Osteocyte (in vitro differentiated cells): ENCODE results near the gene CRACR2B. TPM values are rescaled to one million over a fixed set of nuclear protein-coding genes. Genes with fewer than 3 reads are reported as not detected.

ENCODE experiments used
- DNase-seq: peaks from one replicate; pipeline ENCODE4 v3.0.0; 2021; ENCODE audit warnings: mixed read lengths; ENCODE audit not compliant: unreplicated experiment; ENCODE audit errors: extremely low spot score
- H3K27ac Mint-ChIP-seq: one replicate; pipeline ENCODE4 v1.8.0; 2021; ENCODE audit warnings: mild to moderate bottlenecking, mixed read lengths; ENCODE audit not compliant: unreplicated experiment
- H3K27me3 Mint-ChIP-seq: one replicate; pipeline ENCODE4 v1.8.0; 2021; ENCODE audit warnings: mixed read lengths; ENCODE audit not compliant: unreplicated experiment
- H3K36me3 Mint-ChIP-seq: one replicate; pipeline ENCODE4 v1.8.0; 2021; ENCODE audit warnings: mixed read lengths; ENCODE audit not compliant: unreplicated experiment
- H3K4me1 Mint-ChIP-seq: one replicate; pipeline ENCODE4 v1.8.0; 2021; ENCODE audit warnings: mixed read lengths; ENCODE audit not compliant: unreplicated experiment
- H3K4me3 Mint-ChIP-seq: one replicate; pipeline ENCODE4 v1.8.0; 2021; ENCODE audit warnings: mild to moderate bottlenecking, moderate library complexity, mixed read lengths; ENCODE audit not compliant: unreplicated experiment
- H3K9me3 Mint-ChIP-seq: one replicate; pipeline ENCODE4 v1.8.0; 2021; ENCODE audit warnings: mixed read lengths; ENCODE audit not compliant: unreplicated experiment
- total RNA-seq: library from RNA; stranded (reverse); gene quantifications from 2 replicates; pipeline ENCODE4 v1.2.1, GENCODE V29; 2021
- TF ChIP-seq, protein P1 (sequence below): fragments of 200-600 bp; sonication (generic); IDR thresholded peaks from 2 replicates; pipeline ENCODE4 v1.5.0; 2021; ENCODE audit warnings: antibody characterized with exemption, mild to moderate bottlenecking, moderate library complexity

Gene CRACR2B
- total RNA-seq, 1 donor from 2014 or later, result 4.2 TPM

DNA sequence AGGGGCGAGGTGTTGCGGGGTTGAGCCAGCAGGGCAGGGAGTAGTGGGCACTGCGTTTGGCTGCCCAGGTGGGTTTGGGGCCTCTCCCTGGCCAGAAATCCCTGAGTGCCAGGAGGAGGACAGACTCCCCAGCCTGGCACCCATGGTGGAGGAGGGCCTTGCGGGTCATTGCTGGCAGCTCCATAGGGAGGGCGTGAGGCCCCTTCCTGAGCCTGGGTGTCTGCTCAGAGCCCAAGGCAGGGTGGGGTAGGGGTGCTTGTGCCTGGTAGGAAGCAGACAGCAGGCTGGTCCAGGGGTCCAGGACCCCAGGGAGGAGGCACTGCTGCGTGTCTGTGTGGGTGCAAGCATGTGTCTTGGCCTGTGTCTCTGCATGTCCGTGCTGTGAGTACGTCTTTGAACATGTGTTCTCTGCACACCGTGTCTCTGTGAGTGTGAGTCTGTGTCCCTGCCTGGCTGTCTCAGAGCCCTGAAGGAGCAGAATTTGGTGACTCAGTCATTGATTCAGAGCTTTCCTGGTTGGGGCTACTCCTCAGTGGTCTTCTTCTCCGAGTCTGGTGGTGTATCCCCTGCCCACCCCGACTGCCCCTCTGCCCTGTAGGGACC is 18.9 kb downstream of the CRACR2B start:
- TF ChIP-seq, protein P1, sequence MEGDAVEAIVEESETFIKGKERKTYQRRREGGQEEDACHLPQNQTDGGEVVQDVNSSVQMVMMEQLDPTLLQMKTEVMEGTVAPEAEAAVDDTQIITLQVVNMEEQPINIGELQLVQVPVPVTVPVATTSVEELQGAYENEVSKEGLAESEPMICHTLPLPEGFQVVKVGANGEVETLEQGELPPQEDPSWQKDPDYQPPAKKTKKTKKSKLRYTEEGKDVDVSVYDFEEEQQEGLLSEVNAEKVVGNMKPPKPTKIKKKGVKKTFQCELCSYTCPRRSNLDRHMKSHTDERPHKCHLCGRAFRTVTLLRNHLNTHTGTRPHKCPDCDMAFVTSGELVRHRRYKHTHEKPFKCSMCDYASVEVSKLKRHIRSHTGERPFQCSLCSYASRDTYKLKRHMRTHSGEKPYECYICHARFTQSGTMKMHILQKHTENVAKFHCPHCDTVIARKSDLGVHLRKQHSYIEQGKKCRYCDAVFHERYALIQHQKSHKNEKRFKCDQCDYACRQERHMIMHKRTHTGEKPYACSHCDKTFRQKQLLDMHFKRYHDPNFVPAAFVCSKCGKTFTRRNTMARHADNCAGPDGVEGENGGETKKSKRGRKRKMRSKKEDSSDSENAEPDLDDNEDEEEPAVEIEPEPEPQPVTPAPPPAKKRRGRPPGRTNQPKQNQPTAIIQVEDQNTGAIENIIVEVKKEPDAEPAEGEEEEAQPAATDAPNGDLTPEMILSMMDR, result no peak
- Mint-ChIP-seq H3K9me3 (no peaks in the 10 kb centered on the region), H3K4me1 (peaks cover 45% of the 10 kb centered on the region), H3K27ac (peak overlapping the region; percentile 96), H3K27me3 (no peaks in the 10 kb centered on the region), H3K36me3 (no peaks in the 10 kb centered on the region), H3K4me3 (peak overlapping the region; percentile 45)
- no peak for DNase-seq

DNA sequence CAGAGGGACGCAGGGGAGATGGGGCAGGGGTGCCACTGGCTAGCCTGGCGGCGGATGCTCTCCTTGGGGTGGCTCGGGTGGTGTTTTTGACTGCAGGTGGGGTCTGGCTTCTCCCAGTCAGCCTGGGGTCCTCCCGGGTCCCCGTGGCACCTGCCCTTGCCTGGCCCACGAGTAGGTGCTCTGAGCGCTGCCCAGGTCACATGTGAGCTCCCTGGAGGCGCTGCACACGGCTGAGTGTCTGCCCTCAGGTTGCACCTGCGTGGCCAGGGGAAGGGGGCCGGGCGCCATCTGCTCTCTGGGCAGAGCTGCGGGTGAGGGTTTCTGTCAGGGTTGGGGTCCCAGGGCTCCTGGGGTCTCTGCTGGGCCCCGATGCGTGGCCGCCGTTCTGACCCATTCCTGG is 20.2 kb downstream of the CRACR2B start:
- Mint-ChIP-seq H3K27ac (no peak overlapping the region), H3K27me3 (no peaks in the 10 kb centered on the region), H3K4me1 (peaks cover 50% of the 10 kb centered on the region), H3K4me3 (no peak overlapping the region), H3K9me3 (no peaks in the 10 kb centered on the region), H3K36me3 (no peaks in the 10 kb centered on the region)
- no peak for DNase-seq
- TF ChIP-seq, protein P1, result no peak

DNA sequence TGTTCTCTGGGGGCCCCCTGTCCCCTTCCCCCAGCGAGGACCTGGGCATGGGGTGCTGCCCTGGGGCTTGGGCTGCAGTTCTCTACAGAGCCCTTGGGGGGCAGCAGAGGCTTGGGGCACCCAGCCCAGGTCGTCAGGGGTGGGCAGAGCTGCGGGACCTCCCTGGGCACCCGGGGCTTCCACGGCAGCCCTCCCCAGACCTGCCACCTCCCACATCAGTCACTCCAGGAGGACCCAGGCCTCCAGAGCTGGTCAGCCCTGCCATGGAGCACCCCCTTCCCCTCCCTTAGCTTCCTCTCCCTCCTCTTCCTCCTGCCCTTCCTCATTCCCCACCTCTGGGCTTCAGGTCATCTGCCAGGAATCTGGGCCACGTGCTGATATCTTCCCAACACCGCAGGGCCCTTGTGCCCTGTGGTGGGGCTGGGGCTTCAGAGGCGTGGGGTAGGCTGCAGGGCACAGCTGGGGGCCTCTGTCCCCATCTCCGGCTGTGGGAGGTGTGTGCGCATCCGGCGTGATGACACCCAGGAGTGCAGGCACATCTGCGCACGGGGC is 20.7 kb downstream of the CRACR2B start:
- peak overlapping the region; percentile 38 for H3K4me3 Mint-ChIP-seq

DNA sequence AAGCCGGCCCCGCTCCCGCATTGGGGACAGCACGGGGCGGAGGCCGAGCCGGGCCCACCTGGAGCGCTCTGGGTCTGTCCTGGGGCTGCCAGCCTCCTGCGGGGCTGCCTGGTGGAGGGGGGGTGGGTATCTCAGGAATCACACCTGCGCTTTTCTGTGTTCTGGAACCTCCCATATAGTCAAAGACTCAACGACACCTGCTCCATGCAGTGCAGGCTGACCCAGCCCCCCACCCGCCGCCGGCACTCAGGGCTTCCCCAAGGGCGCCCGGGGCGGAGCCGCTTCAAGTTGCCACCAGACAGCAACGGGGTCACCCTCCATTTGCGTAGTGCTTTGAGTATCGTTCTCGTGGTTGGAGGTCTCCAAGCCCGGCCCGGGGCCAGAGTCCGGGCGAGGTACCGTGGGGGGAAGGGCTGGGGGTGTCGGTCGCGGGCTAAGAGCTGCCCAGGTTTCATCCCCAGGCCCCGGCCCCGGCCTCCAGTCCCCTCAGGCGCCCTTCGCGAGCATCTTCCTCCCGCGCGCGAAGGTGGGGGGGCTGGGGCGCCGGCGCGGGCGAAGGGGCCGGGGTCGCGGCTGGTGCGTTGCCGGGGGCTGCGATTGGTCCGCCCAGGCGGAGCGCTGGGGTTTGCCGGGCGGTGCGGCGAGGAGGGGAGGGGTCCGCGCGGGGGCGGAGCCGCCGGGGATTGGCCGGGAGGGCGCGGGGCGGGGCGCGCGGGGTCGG is 21.5 kb downstream of the CRACR2B start:
- Mint-ChIP-seq H3K4me1 (peaks cover 46% of the 10 kb centered on the region), H3K27me3 (no peaks in the 10 kb centered on the region), H3K36me3 (no peaks in the 10 kb centered on the region), H3K27ac (no peak overlapping the region), H3K4me3 (peak overlapping the region; percentile 71), H3K9me3 (no peaks in the 10 kb centered on the region)
- DNase-seq, result no peak
- TF ChIP-seq, protein P1, result no peak

More for the DNA sequence above, 20.7 kb downstream of the CRACR2B start:
- Mint-ChIP-seq H3K4me1 (peaks cover 50% of the 10 kb centered on the region), H3K9me3 (no peaks in the 10 kb centered on the region), H3K27me3 (no peaks in the 10 kb centered on the region), H3K36me3 (no peaks in the 10 kb centered on the region), H3K27ac (no peak overlapping the region)
- TF ChIP-seq, protein P1, result peak; percentile 83
- DNase-seq, result no peak
